GM12878 (cell line): ENCODE data around the gene CHMP4A. TPM values are rescaled to one million over a fixed set of nuclear protein-coding genes. Genes with fewer than 3 reads are reported as not detected.
A peak's percentile ranks its signal among the peaks of the same experiment; 100 is the strongest.

Experiments used
- ATAC-seq: fragments of 200-7000 bp; cut with Tn5 transposase; 3 replicates; pipeline ENCODE4 v1.9.1; 2020; ENCODE audit warnings: mild to moderate bottlenecking, moderate library complexity
- BruUV-seq: library from RNA; stranded (reverse); fragments of 400-500 nt; replicated peaks from 2 replicates; lab custom pipeline; 2021; lab: Mats Ljungman, UMichigan
- CTCF ChIA-PET: fragments of 300-600 bp; sonication (Branson Sonifier 250); formaldehyde crosslinking; extraction: SDS; loops from one replicate; lab custom pipeline; 2021; ENCODE audit warnings: inconsistent platforms; lab: Yijun Ruan, JAX
- POLR2A ChIA-PET: fragments of 350-600 bp; formaldehyde crosslinking; extraction: SDS; loops from one replicate; lab custom pipeline; 2021; ENCODE audit warnings: inconsistent platforms; lab: Charles Lee
- RAD21 ChIA-PET: fragments of 300-600 bp; sonication (Branson Sonifier 250); formaldehyde crosslinking; loops from one replicate; lab custom pipeline; 2023; ENCODE audit warnings: antibody characterized with exemption; ENCODE audit not compliant: unreplicated experiment; lab: Charles Lee
- SMC1A ChIA-PET: fragments of 300-600 bp; sonication (Branson Sonifier 250); formaldehyde crosslinking; loops from one replicate; lab custom pipeline; 2023; ENCODE audit not compliant: unreplicated experiment, uncharacterized antibody; lab: Charles Lee
- DNase-seq: peaks from one replicate; pipeline ENCODE4 v3.0.0-alpha.2; 2011; ENCODE audit warnings: low read depth, low spot score
- FAIRE-seq: peaks from 3 replicates; lab custom pipeline; 2011; peaks lifted over from hg19 to GRCh38; lab: Jason Lieb, UNC
- H2AFZ ChIP-seq: 2 replicates; pipeline ENCODE4 v1.6.0; 2011; ENCODE audit warnings: low read depth, low read length, control low read depth; ENCODE audit not compliant: control insufficient read depth
- H3K27ac ChIP-seq: 2 replicates; pipeline ENCODE4 v1.5.1; 2011; ENCODE audit warnings: control low read depth; ENCODE audit not compliant: control insufficient read depth, insufficient read depth
- H3K27me3 ChIP-seq, 2 experiments: replicated peaks in 1 of 2; 2 replicates each; pipeline versions ENCODE4 v1.6.0 to v1.6.1; 2011; ENCODE audit warnings: low read length in 1 of 2; ENCODE audit not compliant: control insufficient read depth in 2 of 2, insufficient read depth in 2 of 2
- H3K36me3 ChIP-seq, 2 experiments: 2 replicates each; pipeline ENCODE4 v1.5.1; 2011; ENCODE audit warnings: low read length in 1 of 2; ENCODE audit not compliant: control insufficient read depth in 2 of 2, insufficient read depth in 2 of 2
- H3K4me1 ChIP-seq: 2 replicates; pipeline ENCODE4 v1.6.1; 2011; ENCODE audit warnings: mild to moderate bottlenecking, low read length, moderate library complexity, mixed read lengths; ENCODE audit not compliant: control insufficient read depth, insufficient read depth
- H3K4me2 ChIP-seq: 2 replicates; pipeline ENCODE4 v1.6.0; 2011; ENCODE audit warnings: control low read depth; ENCODE audit not compliant: control insufficient read depth, insufficient read depth
- H3K4me3 ChIP-seq: fragments of 200-600 bp; sonication (generic); 2 replicates; pipeline ENCODE4 v1.5.1; 2016
- H3K79me2 ChIP-seq: 2 replicates; pipeline ENCODE4 v1.6.0; 2011; ENCODE audit warnings: low read length; ENCODE audit not compliant: control insufficient read depth, insufficient read depth
- H3K9ac ChIP-seq: 2 replicates; pipeline ENCODE4 v1.8.0; 2011; ENCODE audit warnings: low read length, control low read depth, mixed read lengths; ENCODE audit not compliant: control insufficient read depth, insufficient read depth
- H3K9me3 ChIP-seq: replicated peaks from 3 replicates; pipeline ENCODE4 v1.5.1; 2011; ENCODE audit warnings: mild to moderate bottlenecking, low read length; ENCODE audit not compliant: control insufficient read depth, insufficient read depth
- H4K20me1 ChIP-seq: 2 replicates; pipeline ENCODE4 v1.6.0; 2011; ENCODE audit not compliant: control insufficient read depth, insufficient read depth
- CBX3 ChIP-seq: fragments of 200-600 bp; sonication (generic); IDR thresholded peaks from 2 replicates; pipeline ENCODE4 v1.6.1; 2016; ENCODE audit warnings: low read depth, borderline replicate concordance
- HDAC6 ChIP-seq: fragments of 200-600 bp; sonication (generic); IDR thresholded peaks from one replicate; pipeline ENCODE4 v1.8.0; 2017; ENCODE audit warnings: antibody characterized with exemption; ENCODE audit not compliant: unreplicated experiment
- IKZF1 ChIP-seq: fragments of 450-650 bp; conservative IDR thresholded peaks from 2 replicates; pipeline ENCODE4 v1.6.1; 2017; ENCODE audit warnings: antibody characterized with exemption, mild to moderate bottlenecking
- KDM1A ChIP-seq: fragments of 200-600 bp; sonication (generic); IDR thresholded peaks from 2 replicates; pipeline ENCODE4 v1.6.1; 2016; ENCODE audit warnings: borderline replicate concordance
- MTA3 ChIP-seq: IDR thresholded peaks from 2 replicates; pipeline ENCODE4 v1.6.1; 2012; ENCODE audit warnings: low read length, inconsistent platforms, borderline replicate concordance
- POLR2A ChIP-seq: IDR thresholded peaks from 2 replicates; pipeline ENCODE4 v1.6.1; 2011; ENCODE audit warnings: low read depth, mild to moderate bottlenecking, low read length
- POLR2AphosphoS5 ChIP-seq: IDR thresholded peaks from 2 replicates; pipeline ENCODE4 v1.6.1; 2011; ENCODE audit warnings: mild to moderate bottlenecking, low read length, inconsistent platforms
- RAD21 ChIP-seq: IDR thresholded peaks from 2 replicates; pipeline ENCODE4 v1.6.1; 2011; ENCODE audit warnings: mild to moderate bottlenecking, low read depth, low read length, moderate library complexity; ENCODE audit not compliant: insufficient read depth
- RB1 ChIP-seq: fragments of 450-650 bp; formaldehyde crosslinking; IDR thresholded peaks from 2 replicates; pipeline ENCODE4 v1.6.1; 2017; ENCODE audit warnings: mild to moderate bottlenecking, borderline replicate concordance
- RCOR1 ChIP-seq: conservative IDR thresholded peaks from 2 replicates; pipeline ENCODE4 v1.6.1; 2012; ENCODE audit warnings: low read depth, low read length, improper control_type of control experiment
- ZNF24 ChIP-seq: fragments of 450-650 bp; IDR thresholded peaks from 2 replicates; pipeline ENCODE4 v1.6.1; 2017; ENCODE audit warnings: antibody characterized with exemption, mild to moderate bottlenecking
- WGBS: methylation state at CpG from one replicate; pipeline ENCODE4 v1.1.6; 2016; ENCODE audit warnings: low lambda C conversion rate; ENCODE audit not compliant: insufficient replicate concordance, insufficient coverage; ENCODE audit errors: missing lambda C conversion rate; 5-methylcytosine and 5-hydroxymethylcytosine counted together
- in situ Hi-C: fragments of 300-500 bp; cut with MboI; formaldehyde crosslinking; loops from 9 replicates; pipeline ENCODE4 v1.14.3; 2018; ENCODE audit warnings: mixed read lengths
- intact Hi-C: fragments of 100-400 bp; cut with micrococcal nuclease; formaldehyde crosslinking; loops from one replicate; pipeline ENCODE4 v1.14.2; 2022; ENCODE audit not compliant: unreplicated experiment
- polyA plus RNA-seq, 11 experiments: library from polyadenylated mRNA; depleted of rRNA in 4 of 11; unstranded in 6 of 11; stranded (reverse) in 5 of 11; fragments of >200 nt; fragmentation: Nextera tagmentation in 4 of 11; fragmentation: Illumina TruSeq in 1 of 11; extraction: Ambion mirVana in 4 of 11; extraction: Trizol in 1 of 11; gene quantifications; 1 replicate in 1 of 11; 2 replicates in 10 of 11; pipeline versions ENCODE4 v1.2.1 to v1.2.3, GENCODE V29; 2011 to 2016; ENCODE audit warnings: inconsistent platforms in 2 of 11, missing spikeins in 2 of 11, low read depth in 1 of 11
- total RNA-seq, 4 experiments: library from RNA; depleted of rRNA in 3 of 4; stranded (reverse); fragments of >200 nt in 3 of 4; fragmentation: Illumina TruSeq in 1 of 4; extraction: Trizol in 1 of 4; gene quantifications; 2 replicates each; pipeline versions ENCODE4 v1.2.1 to v1.2.3, GENCODE V29; 2013 to 2021
- TF ChIP-seq, protein P1 (sequence below): fragments of 450-650 bp; IDR thresholded peaks from 2 replicates; pipeline ENCODE4 v1.6.1; 2017; ENCODE audit warnings: mild to moderate bottlenecking, moderate library complexity

The CHMP4A gene
- total and polyA plus RNA-seq, 10 of the 15 experiments (the other 5 are each of a cell fraction or from before 2014, with no cell fraction given), result 35.5 to 151 (median 84.7) TPM

DNA sequence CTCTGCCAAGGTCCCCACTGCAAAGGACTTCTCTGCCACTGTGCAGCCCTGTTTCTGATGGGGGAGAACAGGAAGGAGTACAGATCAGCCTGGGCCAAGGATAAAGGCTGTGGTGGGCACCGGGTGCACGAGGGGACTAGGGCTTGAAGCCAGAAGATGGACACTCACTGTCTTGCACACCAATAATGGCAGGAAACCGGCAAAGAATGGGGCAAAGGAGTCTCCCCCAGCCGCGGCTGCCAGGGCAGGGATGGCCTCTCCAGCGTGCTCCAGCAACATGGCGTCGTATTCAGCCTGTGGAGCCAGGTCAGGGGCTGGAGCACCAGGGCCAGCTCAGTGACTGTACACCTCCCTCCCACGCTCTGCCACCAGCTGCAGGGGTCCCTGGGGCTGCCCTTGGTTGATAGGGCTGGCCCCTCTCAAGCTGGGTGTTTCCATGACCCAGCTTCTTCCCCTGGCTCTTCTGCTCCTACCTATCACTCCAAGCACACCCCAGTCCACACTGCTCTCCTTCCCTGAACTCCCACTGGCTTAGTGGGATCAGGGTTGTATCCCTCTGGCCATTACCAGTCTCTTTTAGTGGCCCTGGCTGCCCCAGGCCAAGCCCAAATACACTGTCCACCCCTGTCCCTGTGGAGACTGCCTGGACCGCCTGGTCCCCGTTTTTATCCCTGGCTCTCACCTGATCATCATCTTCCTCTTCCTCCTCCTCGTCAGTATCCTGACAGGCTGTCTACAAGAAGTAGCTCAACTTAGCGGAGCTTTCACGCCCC is 31.0 kb downstream of the CHMP4A start (continued):
- TF ChIP-seq, protein P1, sequence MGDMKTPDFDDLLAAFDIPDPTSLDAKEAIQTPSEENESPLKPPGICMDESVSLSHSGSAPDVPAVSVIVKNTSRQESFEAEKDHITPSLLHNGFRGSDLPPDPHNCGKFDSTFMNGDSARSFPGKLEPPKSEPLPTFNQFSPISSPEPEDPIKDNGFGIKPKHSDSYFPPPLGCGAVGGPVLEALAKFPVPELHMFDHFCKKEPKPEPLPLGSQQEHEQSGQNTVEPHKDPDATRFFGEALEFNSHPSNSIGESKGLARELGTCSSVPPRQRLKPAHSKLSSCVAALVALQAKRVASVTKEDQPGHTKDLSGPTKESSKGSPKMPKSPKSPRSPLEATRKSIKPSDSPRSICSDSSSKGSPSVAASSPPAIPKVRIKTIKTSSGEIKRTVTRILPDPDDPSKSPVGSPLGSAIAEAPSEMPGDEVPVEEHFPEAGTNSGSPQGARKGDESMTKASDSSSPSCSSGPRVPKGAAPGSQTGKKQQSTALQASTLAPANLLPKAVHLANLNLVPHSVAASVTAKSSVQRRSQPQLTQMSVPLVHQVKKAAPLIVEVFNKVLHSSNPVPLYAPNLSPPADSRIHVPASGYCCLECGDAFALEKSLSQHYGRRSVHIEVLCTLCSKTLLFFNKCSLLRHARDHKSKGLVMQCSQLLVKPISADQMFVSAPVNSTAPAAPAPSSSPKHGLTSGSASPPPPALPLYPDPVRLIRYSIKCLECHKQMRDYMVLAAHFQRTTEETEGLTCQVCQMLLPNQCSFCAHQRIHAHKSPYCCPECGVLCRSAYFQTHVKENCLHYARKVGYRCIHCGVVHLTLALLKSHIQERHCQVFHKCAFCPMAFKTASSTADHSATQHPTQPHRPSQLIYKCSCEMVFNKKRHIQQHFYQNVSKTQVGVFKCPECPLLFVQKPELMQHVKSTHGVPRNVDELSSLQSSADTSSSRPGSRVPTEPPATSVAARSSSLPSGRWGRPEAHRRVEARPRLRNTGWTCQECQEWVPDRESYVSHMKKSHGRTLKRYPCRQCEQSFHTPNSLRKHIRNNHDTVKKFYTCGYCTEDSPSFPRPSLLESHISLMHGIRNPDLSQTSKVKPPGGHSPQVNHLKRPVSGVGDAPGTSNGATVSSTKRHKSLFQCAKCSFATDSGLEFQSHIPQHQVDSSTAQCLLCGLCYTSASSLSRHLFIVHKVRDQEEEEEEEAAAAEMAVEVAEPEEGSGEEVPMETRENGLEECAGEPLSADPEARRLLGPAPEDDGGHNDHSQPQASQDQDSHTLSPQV, result no peak
- TF ChIP-seq KDM1A (no peak), RCOR1 (no peak), MTA3 (0 out of 2 replicates have a peak, but pooled peaks have one; percentile 2)

DNA sequence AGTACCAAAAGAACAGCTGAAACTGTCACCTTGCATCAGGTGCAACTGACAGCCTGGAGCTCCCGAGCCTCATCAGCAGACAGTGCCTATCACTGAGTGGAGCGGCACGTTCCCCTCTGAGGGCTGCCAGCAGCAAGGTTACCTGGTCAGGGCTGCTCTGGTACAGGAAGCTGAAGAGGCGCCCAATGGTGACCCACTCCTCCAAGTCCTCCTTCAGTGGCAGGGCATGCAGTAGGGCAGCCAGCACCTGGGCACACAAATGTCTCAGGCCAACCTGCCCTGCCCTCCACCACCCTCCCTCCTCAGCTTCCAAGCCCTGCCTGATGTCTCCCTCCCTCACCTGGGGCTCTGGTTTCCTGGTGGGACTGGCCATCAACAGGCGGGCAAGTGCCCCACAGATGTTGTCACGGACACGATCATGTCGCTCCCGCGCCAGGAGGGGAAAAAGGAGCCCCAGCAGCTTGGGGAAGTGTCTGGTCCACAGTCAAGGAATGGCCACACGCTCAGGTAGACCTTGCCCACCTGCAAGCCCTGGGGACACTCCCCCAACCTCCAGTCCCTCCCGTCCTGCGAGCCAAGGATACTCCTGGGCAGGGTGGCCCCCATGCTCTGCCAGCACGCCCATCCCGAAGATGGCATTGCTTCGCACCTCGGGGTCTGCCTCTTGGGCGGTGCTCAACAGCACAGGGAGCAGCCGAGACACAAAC is 31.8 kb downstream of the CHMP4A start:
- H3K27me3 ChIP-seq, result no peaks in the 10 kb centered on the region
- TF ChIP-seq RAD21 (no peak), HDAC6 (no peak), POLR2AphosphoS5 (peak; percentile 56), ZNF24 (no peak), IKZF1 (no peak), RB1 (no peak), POLR2A (peak; percentile 77), CBX3 (no peak)
- CTCF ChIA-PET, result interaction anchor here (1.0 kb wide), 1 partner anchor 32 kb away, joined by 5 read pairs; the partner anchor contains the start of gene CHMP4A
- intact Hi-C loops (no loop called here), in situ Hi-C loops (no loop called here)
- H3K36me3 ChIP-seq, result peaks cover 21 to 57% of the 10 kb centered on the region in 2 experiments
- ATAC-seq, result no peak
- H3K79me2 ChIP-seq, result peaks cover under 1% of the 10 kb centered on the region
- H2AFZ ChIP-seq, result no peak overlapping the region
- POLR2A ChIA-PET, result interaction anchor here (1.6 kb wide), 1 partner anchor 20 kb away, joined by 6 read pairs; the partner anchor contains the start of gene IRF9
- RAD21 ChIA-PET, result interaction anchor here (1.7 kb wide), 1 partner anchor 115 kb away, joined by 4 read pairs; no protein-coding TSS in a partner anchor
- no peak overlapping the region for H3K27ac ChIP-seq
- H3K4me3 ChIP-seq, result no peak overlapping the region
- no peaks in the 10 kb centered on the region for H3K4me1 ChIP-seq
- H4K20me1 ChIP-seq, result no peaks in the 10 kb centered on the region
- DNase-seq, result no peak
- no TSS peak for BruUV-seq
- FAIRE-seq, result no peak
- H3K9ac ChIP-seq, result no peak overlapping the region
- no peak overlapping the region for H3K4me2 ChIP-seq
- no peaks in the 10 kb centered on the region for H3K9me3 ChIP-seq
- 87% methylated on average over 19 of the region's 19 CpGs for WGBS
- SMC1A ChIA-PET, result no interaction called here
